Activated CD4-positive, alpha-beta T cell treated with anti-CD3 and anti-CD28 coated beads, Interleukin-2, amount 50 U/mL, for 24 hours (primary cell): ENCODE results near the gene VAMP5.
"Not testable (repeated sequence)": the region's sequence is repeated elsewhere in the genome, so short reads cannot be mapped to it uniquely, and the experiment has no call there.

Source experiments
- DNase-seq, 2 donors: peaks; one replicate each; pipeline ENCODE4 v3.0.0-alpha.2; 2020; ENCODE audit warnings: low read depth in 1 of 2, low spot score in 1 of 2

VAMP5 gene

DNA sequence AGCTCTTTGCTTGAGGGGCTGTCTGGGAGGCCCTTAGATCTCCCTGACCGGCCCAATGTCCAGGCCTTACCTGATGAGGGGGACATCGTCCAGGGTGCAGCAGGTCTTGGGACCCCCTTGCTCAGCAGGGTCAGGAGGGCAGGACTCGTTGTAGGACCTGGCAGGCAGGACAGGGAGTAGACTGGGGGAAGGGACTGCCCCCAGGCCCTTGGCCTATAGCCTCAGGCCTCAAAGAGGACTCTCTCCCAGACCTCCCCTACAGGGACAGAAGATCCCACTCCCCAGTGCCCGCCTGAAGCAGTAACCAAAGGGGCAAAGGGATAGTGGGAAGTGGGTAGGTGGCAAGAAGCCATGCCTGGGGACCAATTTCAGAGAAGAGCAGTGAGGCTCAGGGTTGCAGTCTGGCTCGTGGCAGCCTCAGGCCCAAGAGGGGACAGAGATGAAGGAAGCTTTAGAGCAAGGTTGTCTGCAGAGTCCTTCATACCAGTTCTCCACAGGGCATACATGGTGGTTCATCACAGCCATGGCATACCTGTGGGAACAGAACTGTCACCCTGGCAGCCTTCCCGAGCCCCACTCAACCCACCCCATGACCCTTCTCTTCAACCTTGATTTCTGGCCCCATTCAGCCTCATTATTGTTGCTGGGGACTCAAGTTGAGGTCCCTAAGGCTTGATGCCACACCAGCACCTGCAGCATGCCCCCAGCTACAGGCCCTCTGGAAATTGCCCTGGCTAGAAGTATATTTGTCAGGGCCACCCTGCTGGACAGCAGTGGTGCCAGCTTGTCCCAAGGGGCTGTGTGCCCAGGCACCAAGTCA, 16.9 kb downstream of the VAMP5 start:
- DNase-seq = no peak

DNA sequence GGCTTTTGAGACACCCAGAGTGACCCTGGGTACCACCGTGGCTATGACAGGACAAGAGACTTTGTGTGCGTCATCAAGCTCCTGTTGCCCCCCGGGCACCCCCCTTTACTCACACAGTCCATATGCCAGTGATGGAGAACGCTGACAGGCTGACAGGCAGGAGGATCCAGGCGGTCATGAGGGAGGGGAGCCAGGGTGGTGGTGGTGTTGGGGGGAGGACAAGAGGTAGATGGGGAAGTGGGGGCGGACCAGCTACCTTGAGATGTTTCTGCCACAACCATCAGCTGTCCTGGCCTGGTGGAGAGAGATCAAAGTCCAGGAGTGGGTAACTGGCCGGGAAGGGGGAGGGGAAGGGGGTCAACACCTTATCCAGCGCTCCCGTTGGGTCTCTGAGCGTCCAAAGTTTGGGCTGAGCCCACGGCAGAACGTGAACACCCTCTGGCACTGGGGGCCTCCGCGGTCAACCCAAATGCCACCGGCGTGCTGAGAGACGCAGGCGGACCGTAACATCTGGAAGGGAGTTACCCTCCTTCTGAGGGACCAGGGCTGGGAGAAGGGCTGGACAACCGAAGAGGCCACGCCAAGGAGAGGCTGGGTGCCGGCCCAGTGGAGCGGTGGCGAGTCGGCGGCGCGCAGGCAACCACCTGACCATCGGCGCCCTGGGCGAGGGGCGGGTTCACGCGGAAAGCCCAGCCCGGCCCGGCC, 17.7 kb downstream of the VAMP5 start:
- DNase-seq = no peak

DNA sequence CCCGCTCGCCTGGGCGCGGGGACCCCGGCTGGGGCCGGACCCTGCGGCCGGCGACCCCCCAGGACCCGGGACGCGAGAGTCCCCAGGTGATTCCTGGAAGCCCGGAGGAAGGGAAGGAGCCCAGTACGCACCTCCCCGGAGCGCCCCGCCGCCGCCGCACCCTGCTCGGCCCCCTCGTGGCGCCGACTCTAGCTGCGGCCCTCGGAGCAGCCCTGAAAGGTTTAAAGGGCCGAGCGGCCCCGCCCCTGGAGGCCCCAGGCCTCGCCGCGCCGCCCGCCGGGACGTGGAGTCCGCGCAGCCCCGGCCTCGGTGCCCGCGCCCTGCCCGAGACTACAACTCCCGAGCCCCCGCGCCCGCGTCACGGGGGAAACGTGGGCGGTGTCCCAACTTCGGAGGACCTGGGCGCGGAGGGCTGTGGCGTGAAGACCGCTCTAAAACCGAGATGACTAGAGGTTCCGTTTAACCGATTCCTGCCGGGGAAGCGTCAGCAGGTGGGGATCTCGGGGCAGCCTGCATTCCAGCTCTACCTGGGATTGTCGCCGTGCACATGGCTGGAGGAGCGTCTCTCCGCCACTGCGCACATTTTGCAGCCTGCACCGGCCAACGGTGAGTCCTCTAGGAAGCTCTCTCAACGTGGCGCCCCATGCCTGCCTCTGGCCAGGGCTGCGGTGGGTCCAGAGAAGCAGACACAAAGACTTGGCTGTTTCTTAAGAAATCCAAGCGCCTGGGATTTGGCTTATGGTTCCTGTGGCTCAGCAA, 18.4 kb downstream of the VAMP5 start, which contains the start of gene TMEM150A:
TSS of gene TMEM150A (minus strand) at position 223 of the 759 bp plus-strand sequence. CDS start 750 bp downstream, outside the sequence.
- DNase-seq = peak; percentile 82 to 83

DNA sequence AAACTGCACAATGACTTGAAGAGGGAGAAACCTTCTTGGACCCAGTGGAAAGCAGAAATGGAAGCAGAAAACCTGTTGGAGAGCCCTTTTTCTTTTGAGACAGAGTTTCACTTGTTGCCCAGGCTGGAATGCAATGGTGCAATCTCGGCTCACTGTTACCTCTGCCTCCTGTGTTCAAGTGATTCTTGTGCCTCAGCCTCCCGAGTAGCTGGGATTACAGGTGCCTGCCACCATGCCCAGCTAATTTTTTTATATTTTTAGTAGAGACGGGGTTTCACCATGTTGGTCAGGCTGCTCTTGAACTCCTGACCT, 19.9 kb downstream of the VAMP5 start:
- DNase-seq = not testable (repeated sequence)

DNA sequence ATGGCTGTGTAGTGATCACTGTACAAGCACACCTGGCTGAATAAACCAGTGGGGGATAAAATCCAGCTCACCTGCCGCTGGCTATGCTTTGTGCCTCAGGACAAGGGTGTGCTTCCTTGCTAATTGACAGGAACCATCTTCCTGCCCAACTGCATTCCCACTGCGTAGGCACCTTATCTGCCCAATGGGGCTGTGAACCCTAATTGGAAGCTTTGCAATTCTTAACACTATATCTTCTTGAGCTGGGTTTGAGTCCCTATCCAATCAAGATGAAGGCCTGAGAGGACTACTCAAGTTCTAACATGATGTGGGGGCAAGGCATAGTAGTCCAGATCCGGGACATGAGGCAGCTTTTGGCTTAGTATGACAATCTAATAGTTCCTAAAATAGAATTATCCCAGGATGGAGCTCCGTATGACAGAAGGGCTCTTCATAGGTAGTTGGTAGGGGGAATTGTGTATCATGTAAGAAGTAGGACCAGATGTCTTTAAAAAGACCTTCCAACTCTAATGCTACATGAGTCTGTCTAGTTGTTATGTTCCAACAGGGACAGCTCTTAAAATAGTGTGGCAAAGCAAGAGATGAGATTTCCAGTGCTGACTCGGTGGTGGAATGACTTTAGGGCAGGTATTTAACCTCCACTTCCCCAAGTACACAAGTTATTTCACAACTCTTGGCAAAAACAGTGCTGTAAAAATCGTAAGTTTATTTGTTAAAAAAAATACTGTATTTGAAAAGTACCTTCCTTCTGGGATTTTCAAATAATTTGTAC, 20.5 kb downstream of the VAMP5 start:
- no peak for DNase-seq

DNA sequence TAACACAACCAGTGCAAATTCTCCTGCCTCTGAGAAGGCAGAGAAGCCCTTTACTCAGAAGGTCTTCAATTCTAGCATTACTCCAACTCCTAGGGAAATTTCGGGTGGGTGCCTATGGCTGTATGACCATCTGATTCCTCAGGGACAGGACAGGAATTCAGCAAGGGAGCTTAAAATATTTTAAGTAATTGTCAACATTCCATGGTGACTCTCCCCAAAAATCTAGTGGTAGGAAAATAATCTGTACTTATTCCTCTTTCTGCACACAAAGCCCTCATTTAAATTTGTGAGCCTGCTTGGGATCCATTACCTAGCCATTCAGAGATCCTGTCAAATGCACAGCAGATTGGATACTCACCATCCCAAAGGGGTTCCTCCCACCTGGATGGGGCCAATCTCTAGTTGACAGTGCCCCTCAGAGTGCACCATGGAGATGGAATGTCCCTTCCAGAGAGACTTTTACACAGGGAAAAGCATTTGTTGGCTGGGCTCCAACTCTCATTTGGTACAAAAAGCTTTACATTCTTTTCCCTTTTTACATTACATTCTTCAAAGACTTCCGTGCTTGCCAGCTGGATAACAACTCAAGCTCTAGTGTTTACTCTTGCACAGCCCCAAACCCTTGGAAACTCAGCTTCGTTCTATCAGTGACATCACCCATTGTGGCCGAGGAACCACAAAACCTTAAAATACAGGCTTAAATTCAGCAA, 21.3 kb downstream of the VAMP5 start:
- no peak for DNase-seq

DNA sequence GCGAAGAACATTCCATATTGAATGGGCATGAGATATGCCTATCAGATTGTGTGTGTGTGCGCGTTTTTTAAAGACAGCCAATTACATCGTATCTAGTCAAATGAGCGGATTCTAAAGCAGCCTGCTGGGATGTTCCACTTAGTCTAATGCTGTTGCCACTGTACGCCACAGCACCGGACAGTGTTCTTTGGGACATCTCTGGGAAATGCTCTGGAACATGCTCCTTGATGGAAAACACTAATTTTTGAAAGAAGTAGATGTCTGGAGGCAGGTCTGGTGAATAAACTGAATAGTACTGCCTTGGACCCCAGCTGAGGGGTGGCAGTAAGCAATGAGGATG, 21.9 kb downstream of the VAMP5 start:
- no peak for DNase-seq

DNA sequence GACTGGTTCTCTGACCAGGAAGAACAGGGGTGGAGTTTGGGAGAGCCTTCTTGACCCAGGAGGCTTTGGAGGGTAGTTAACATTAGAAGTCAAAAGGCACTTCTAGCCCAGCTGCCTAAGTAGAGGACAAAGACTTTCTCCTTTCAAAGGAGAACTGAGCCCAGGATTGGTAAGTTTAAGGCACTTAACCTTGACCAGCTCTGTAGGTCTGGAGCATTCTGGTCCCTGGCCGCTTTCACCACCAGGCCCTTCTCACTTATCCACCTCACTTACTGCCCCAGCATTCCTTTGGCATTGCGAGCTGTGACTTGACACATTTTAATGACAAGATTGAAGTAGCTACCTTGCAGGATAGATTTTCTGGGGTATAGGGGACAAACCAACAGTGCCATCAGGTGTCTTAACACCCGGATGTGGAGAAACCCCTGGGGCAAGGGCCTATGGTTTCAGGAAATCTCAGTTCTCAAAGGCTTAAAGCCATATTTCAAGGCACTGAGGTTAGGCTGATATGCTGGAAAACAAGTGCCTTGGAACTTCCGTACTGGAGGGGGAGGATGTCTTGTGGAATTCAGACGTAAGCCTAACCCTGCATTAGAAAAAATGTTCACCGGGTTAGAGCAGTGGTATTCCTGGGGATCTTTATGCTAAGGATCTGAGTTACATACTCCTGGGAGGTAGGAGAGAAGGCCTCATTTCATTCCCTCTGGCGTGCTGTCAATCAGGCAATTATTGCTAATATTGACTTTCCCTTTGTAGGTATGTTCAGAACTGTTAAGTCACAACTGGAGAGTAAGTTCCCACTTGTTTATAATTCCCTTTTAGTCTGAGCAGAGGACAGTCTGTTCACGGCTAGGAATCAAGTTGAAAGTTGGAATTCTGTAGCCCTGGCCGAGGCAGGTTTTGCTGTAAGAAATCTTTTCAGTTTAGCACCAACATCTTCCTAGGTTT, 23.3 kb downstream of the VAMP5 start:
- no peak for DNase-seq

DNA sequence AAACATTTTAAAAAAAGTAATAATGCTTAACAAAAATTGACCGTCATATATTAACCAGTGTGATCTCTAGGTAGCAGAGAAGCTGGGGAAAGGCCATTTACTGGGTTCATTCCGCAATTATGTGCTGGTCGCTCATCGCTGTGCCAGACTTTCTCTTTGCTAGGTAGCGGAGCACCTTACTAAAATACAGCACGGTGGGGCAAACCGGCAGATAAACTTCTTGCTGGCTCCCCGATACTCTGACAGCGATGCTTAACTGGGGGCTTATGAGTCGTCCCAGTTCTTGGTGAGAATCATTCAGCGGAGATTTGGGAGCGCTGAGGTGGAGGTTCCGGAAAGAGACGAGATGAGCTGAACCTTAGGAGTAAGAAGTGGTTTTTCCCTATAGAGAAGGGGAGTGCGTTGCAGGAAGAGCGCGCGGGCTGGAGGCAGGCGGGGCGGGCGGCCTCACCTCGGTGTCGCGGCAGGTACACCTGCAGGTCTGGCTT, 27.0 kb downstream of the VAMP5 start:
- no peak for DNase-seq

DNA sequence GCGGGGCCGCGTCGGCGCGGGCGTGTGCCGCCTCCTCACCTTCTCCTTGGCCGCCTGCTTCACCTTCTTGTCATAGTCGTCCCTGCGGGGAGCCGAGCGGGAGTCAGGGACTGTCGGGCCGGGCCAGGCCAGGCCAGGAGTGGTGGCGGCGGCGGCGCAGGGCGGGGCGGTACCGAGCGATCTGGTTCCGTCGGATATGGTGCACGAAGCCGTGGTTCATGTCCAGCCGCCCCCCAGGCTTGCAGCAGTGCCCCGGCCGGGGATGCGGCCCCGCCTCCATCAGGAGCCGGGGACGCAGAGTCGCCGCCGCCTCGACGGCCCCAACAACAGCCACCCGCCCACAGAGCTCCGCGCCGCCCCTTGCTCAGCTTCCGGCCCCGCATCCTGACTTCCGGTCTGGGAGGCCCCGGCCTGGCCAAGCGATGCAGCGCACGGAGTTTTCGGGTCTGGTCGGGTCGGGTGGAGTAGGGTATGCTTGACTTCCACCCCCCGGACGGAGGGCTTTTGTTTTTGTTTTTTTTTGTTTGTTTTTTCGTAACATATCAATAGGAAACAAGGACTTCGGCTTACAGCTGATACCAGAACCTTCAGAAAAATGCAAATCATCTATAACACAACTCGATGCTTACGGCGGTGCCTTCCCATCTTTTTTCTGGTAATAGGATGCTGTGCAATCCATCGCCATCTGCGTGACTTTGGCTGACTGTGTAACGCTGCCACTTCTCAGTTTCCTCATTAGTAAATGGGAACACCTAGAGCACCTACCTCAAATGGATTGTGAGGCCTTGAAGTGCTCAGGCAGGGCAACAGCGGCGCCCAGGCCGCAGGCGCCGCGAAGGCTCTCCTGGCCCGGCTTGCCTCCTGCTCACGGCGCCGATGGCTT, 27.7 kb downstream of the VAMP5 start, which contains the start of gene C2orf68:
TSS of gene C2orf68 (minus strand) at position 362 of the 883 bp plus-strand sequence. CDS start at position 280, 82 bp downstream.
- DNase-seq = peak; percentile 68 to 80

DNA sequence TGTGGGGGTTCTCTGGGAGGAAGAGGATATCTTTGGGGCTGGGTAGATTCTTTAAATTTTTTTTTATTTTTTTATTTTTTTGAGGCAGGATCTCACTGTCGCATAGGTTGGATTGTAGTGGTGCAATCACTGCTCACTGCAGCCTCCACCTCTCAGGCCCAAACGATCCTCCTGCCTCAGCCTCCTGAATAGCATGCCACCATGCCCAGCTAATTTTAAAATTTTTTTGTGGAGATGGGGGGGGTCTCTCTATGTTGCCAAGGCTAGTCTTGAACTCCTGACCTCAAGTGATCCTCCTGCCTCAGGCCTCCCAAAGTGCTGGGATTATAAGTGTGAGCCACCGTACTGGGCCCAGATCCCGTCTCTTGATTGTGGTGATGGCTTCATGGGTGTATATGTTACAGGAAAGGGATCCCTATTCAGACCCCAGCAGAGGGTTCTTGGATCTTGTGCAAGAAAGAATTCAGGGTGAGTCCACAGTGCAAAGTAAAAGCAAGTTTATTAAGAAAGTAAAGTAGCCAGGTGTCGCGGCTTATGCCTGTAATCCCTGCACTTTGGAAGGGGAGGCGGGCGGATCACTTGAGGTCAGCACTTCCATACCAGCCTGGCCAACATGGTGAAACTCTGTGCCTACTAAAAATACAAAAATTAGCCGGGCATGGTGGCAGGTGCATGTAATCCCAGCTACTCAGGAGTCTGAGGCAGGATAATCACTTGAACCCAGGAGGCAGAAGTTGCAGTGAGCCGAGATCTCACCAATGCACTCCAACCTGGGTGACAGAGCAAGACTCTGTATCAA, 29.7 kb downstream of the VAMP5 start:
- no peak for DNase-seq

DNA sequence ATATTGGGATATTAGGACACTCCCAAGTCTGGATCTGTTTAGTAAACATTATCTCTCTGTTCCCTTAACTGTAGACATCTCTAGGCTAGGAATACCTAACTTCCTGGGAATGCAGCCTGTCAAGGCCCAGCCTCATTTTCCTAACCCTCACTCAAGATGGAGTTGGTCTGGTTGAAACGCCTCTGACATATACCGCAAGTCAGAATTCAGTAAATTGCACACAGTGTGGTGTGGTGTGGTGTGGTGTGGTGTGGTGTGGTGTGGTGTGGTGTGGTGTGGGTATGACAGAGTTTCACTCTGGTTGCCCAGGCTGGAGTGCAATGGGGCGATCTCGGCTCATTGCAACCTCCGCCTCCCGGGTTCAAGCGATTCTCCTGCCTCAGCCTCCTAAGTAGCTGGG, 30.5 kb downstream of the VAMP5 start:
- DNase-seq = not testable (repeated sequence)

DNA sequence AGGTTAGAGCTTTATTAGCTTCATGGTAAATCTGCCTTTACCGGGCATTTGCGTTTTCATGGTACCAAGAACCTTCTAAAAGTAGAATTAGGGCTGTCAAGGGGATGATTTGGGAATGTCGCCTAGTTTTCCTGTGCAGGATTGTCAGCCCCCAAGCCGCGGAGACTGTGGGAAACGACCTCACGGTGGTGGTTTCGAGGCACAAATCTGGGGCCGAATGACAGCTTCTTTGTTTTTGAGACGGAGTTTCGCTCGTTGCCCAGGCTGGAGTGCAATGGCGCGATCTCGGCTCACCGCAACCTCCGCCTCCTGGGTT, 31.1 kb downstream of the VAMP5 start:
- no peak for DNase-seq

DNA sequence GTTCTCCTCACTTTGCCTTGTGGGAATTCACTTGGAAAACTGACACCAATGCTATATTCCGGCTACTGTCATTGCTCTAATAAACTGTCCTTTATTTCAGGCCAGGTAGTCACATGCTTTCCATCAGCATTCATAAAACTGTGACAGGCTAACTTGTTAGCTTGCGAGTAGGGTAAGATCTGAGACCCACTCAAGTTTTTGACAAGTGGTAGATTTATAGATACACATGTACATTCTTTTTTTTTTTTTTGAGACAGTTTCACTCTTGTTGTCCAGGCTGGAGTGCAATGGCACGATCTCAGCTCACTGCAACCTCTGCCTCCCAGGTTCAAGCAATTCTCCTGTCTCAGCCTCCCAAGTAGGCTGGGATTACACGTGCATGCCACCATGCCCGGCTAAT, 33.5 kb downstream of the VAMP5 start:
- DNase-seq = not testable (repeated sequence)

DNA sequence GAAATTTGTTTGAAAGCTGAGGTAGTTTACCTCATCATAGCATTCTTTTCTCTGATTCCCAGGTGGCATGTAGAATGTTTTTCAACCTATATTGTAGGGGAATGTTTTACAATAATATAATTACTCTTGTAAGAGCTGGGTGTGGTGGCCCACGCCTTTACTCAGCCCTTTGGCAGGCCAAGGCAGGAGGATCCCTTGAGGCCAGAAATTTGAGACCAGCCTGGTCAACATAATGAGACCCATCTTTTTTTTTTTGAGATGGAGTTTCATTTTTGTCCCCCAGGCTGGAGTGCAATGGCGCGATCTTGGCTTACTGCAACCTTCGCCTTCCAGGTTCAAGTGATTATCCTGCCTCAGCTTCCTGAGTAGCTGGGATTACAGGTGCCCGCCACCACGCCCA, 35.4 kb downstream of the VAMP5 start:
- no peak for DNase-seq

DNA sequence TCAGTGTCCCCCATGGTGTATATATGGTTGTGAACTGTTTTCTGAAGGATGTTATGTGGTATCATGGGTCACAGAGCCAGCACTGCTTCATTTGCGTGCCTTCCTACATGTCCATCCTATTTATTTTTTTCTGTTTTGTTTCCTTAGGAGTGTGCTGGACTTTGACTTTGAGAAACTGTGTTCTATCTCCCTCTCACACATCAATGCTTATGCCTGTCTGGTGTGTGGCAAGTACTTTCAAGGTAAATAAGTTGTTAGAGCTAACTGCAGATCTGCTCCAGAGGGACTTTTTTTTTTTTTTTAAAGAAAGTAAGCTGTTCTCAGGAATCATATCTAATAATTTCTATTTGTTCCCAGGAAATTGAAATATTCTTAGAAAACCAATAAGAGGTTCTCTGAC, 37.1 kb downstream of the VAMP5 start:
- DNase-seq = no peak

DNA sequence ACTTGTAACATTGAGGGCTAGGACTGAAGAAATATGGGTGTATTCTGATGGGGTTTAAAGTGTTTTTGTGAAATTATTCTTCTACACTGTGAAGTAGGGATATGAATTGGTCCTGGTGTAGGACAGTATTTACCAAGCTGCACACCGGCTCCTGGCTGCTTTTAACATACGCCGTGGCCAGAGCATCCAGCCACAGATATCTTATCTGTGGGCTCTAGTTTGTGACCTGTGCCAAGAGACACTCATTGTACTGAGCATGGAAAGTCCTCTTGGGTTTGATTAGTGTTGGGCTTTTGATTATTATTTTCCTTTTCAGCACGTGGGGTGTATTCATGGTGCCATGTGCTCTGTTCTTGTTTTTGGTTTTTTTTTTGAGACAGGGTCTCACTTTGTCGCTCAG, 39.8 kb downstream of the VAMP5 start:
- DNase-seq = no peak

DNA sequence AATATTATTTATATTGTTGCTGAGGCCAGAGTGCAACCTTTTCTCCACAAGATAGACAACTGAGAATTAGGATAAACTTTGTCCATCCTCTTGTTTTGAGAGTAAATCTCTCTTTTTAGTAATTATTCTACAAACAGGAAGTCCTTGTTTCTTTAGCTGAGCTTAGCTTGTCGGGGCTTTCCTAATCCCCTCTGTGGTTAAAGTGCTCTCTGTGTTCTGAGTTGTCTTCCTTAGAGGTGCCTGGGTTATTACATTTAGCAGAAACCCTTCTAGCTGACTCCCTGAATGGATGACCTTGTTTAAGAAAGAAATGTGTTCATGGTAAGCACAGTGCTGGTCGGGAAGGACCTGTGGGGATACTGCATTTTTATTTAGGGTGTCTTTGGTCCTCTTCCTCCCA, 44.4 kb downstream of the VAMP5 start:
- no peak for DNase-seq
